Fibroblast of upper back skin (primary cell): Measurements from ENCODE around the gene OR2T29.
"Not testable (repeated sequence)": the region's sequence is repeated elsewhere in the genome, so short reads cannot be mapped to it uniquely, and the experiment has no call there.

Experiments used
- DNase-seq: peaks from one replicate; pipeline ENCODE4 v3.0.0-alpha.2; 2013

The OR2T29 gene, protein sequence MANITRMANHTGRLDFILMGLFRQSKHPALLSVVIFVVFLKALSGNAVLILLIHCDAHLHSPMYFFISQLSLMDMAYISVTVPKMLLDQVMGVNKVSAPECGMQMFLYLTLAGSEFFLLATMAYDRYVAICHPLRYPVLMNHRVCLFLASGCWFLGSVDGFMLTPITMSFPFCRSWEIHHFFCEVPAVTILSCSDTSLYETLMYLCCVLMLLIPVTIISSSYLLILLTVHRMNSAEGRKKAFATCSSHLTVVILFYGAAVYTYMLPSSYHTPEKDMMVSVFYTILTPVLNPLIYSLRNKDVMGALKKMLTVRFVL

DNA sequence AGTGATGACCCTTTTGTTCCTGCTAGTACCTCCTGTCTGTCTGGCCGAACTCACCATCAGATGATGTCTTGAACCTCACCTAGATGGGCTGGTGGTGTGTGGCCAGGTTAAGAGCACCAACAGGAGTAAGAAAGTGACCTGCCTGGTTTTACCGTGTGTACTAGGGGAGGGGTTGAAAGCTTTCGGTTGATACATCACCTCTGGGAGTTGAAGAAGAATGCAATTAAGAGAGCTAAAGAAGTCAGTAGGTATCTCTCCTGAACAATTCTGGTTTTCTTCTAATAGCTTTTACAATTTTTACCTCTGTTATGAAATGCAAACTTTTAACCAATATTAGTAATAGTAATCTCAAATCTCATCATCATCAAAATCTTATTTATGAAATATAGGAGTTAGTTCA, at the start of gene OR2T29:
TSS of gene OR2T29 (minus strand) at position 101 of the 400 bp plus-strand sequence. CDS start 3,281 bp downstream, outside the sequence.
- not testable (repeated sequence) for DNase-seq

DNA sequence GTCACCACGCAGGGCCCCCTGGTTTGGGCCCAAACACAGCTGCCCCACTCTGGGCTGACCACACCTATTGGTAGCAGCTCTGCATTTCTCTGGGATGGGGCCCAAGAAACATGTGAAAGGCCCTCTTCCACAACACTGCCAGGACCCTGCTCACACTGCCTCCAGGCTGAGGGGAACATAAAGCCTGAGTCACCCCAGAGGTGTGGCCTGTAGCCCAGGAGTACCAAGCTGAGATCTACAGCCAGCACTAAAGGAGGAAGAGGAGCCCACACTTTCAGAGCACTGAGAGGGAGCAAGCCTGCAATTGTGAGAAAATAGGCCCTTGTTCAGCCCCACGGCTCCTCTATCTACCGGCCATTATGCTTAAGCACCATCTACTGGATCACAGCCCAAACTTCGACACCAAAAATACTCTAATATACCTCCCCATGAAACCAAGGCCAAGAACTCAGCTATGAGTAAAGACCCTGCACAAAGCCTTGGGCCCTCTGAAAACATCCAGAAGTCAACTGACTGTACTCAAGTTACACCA, 49.4 kb upstream of the OR2T29 start:
- DNase-seq = no peak

DNA sequence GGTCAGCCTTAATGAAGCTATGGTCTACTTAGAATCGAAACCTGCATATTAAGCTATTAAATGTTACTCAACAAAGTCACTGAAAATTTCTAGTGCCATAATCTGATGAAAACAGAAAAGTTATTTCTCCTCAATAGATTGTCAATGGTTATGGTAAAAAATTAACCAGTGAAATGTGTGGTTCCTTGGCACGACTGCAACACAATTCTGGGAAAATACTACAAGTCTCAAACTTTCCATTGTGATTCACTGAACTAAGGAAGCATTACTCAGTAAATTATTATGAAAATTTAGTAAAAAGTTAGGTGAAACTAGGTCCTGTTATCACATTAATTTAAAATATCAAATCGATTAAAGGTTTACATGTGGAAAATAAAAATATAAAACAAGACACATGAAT, 47.7 kb upstream of the OR2T29 start:
- no peak for DNase-seq

DNA sequence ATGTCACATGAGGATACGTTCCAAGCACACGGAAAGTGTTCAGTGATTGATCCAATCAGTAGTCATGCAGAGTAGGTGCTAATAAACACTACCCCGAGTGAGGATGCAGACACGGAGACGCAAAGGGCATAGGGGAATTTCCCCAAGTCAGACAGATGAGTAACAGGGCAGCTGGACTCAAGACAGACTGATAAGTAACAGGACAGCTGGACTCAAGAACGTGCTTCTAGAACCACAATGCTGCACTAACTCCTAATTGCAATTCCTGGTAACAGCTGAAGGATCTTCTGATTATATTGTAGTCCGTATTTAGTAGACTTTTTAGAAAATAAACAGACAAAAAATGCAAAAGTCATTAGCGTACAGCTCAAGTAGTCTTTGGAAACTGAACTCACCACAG, 36.8 kb upstream of the OR2T29 start:
- DNase-seq = no peak

DNA sequence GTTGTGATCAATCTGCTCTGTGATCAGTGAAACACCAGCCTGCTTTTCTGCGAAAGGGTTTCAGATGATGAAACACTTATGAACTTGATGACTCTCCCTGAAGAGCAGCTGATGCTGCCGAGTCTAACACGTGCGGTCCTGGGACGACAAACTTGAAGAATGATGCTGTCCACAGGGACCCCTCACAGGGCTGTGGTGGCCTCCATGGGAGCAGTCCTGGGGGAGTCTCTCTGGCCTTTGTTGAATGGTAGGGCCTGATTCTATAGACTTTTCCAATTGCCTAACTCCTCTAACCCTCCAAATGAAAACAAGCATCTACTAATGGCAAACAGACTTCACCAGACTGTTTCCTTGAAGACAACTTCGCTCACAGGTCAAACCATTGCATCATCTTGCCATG, 35.0 kb upstream of the OR2T29 start, which contains the start of gene OR2T10:
TSS of gene OR2T10 (minus strand) at position 112 of the 400 bp plus-strand sequence. CDS start 3,932 bp downstream, outside the sequence.
- no peak for DNase-seq

DNA sequence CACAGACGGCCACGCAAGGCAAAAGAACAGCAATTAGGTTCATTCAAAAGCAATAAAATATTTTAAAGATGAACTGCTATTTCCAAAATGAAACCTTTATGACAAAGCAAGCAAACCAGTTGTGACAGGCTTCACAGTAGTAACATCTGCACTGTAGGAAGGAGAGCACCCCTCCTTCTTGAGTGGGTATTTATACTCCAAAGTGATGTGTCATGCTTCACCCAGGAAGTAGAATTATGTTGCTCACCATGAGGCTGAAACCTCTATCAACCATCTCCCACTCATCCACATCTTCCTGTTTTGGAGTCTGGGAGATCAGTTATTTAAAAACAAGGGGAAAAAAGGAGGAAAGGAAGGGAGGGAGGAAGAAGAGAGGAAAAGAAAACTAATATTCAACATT, 34.0 kb upstream of the OR2T29 start:
- no peak for DNase-seq

DNA sequence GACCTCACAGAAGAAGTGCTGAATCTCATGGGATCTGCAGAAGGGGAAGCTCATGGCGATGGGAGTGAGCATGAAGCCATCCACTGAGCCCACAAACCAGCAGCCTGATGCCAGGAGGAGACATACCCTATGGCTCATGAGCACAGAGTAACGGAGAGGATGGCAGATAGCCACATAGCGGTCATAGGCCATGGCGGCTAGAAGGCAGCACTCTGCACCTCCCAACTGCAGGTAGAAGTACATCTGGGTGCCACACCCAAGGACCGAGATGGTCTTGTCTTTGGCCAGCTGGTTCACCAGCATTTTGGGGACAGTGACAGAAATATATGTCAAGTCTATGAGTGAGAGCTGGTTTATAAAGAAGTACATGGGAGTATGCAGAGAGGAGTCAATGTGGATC, 30.7 kb upstream of the OR2T29 start:
- DNase-seq = no peak

DNA sequence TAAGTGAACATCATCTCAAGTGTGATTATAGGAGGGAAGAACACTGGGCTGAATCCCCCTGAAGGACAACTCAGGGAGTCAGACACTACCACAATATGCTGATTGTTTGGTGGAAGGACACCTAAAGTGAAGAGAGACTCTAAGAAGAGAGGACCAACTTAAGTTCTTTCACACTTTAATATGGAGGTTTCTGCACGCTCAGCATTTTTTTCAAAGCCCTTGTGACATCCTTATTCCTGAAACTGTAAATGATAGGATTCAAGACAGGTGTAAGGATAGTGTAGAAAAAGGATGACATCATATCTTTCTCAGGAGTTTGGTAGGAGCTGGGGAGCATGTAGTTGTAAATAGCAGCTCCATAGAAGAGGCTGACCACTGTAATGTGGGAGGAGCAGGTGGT, 30.1 kb upstream of the OR2T29 start:
- no peak for DNase-seq

DNA sequence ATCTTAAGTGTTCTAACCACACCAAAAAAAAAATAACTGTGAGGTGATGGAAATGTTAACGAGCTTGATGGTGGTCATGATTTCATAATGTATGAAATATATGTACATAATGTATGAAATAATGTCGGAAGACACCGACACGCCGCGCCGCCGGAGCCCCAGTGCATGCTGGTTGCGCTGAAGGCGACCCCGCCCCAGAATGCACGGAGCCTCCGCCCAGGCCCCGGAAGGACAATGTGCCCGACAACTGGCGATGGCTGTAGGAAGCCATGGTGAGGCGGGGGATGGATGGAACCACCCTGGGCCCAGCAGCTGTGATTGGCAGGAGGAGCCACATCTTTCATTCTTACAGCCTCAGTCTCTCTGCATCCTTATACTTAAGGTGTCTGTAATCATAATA, 27.5 kb upstream of the OR2T29 start:
- no peak for DNase-seq

DNA sequence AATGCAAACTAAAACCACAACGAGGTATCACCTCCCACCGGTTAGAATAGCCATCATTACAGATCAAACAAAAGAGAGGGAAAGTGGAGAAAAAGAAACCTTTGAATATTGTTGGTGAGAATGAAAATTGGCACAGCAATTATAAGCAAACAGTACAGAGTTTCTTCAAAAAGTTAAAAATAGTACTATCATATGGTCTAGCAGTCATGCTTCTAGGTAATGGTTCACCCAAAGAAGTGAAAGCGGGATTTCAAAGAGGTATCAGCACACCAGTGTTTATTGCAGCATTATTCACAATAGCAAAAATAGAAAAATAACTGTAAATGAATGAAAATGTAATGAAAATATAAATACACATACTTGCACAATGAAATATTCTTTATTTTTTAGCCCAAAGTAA, 26.8 kb upstream of the OR2T29 start:
- no peak for DNase-seq

DNA sequence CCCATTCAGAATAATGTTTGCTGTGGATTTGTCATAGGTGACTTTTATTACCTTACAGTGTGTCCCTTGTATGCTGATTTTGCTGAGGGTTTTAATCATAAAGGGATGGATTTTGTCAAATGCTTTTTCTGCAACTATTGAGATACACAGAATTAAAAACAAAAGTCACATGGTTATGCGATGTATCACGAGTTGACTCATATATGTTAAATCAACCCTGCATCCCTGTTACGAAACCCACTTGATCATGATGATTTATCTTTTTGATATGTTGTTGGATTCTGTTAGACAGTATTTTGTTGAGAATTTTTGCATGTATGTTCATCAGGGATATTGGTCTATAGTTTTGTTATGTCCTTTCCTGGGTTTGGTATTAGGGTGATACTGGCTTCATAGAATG, 22.7 kb upstream of the OR2T29 start:
- DNase-seq = no peak

DNA sequence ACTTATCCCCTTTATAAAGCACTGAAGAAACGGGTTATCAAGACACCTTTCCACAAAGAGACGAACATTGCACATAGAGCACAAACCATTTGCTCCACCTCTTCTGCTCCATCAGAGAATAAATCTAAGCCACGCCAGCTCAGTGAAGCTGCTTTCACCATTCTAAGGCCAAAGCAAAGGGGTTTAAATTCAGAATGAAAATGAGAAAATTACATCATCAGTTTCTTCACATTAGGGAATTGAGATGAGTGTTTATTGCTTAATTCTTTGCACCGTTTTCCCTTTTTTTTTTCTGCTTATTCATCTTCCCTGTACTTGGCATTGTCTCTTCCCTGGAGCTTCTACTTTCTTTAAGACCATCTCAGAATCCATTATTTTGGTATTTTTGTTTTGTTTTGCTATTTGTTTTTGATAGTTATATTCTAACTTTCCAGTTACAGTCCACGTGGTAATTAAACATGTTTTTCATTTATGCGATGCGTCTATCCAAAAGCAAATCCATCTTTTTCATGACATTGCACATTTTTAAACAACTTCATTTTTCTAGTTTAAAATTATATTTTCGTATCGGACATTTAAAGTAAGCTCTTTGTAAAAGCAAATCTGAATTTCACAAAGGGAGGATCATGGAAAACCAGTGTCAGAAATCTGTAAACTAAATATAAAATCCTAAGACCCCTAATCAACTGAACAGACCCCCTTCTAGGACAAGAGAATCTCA, 13.8 kb upstream of the OR2T29 start:
- DNase-seq = no peak

DNA sequence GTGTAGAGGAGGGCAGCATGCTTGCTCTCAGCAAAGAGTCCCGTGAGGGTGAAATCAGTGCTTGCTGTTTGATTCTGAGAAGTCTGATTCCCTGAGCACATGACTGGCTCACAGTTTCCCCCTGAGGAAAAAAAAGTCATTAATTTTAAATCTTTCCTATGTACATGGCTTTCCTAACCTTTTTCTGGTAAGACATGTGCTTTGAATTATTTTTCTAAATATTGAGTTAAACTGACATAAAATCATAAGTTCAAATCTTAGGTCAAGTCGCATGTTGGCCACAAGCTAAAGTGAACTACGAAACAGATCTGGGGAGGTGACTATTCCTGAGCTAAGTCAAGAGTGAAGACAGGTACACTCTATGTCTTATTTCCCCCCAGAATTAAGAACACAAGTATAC, 12.1 kb upstream of the OR2T29 start, which contains the start of gene OR2T34:
TSS of gene OR2T34 (minus strand) at position 101 of the 400 bp plus-strand sequence. CDS start at position 101, 0 bp downstream.
- not testable (repeated sequence) for DNase-seq

DNA sequence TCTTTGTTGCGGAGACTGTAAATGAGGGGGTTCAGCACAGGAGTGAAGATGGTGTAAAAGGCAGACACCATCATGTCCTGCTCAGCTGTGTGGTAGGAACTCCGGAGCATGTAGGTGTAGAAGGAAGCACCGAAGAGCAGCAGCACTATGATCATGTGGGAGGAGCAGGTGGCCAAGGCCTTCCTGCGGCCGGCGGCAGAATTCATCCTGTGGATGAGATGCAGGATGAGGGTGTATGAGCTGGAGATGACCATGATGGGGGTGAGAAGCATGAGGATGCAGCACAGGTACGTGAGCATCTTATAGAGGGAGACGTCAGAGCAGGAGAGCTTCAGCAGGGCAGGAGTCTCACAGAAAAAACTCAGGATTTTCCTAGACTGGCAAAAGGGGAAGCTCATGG, 11.3 kb upstream of the OR2T29 start:
- DNase-seq = not testable (repeated sequence)

DNA sequence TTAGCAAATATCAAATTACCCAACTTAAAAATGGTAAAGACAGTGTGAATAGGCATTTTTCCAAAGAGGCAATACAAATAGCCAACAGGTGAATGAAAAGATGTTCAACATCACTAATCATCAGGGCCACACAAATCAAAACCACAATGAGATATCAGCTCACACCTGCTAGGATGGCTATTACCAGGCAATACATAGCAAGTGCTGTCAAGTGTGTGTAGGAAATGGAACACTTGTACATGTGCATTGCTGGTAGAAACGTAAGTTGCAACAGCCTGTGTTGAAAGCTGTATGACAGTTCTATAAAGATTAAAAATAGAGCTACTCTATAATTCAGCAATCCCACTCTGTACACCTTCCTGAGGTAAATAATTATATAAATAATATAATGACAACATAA, 9.5 kb upstream of the OR2T29 start:
- DNase-seq = not testable (repeated sequence)

DNA sequence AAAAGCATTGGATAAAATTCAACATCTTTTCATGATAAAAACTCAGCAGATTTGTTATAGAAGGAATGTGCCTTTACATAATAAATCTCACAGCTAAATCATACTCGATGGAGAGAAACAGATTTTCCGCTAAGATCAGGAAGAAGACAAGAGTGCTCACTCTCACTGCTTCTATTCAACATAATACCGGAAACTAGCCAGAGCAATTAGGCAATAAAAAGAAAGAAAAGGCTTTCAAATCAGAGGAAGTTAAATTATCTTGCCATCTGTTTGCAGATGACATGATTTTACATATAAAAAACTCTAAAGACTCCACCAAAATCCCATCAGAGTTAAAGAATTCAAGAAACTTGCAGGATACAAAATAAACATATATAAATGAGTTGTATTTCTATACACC, 8.2 kb upstream of the OR2T29 start:
- not testable (repeated sequence) for DNase-seq

DNA sequence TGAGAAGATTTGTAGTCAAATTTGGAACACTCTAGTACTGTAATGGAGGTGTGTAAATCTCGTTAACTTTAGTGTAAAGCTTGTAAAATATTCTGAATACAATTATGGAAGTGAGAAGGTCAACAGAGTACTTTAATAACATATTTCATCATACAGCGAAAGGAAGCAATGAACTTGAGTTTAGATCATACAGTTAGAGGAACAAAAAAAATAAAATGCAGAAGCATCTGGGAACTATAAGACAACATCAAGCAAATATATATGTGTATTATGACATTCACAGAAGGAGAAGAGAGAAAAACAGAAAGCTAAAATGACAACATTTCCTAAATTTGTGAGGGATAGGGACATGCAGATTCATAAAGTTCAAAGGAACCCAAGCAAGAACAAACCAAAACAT, 6.5 kb upstream of the OR2T29 start:
- DNase-seq = not testable (repeated sequence)

DNA sequence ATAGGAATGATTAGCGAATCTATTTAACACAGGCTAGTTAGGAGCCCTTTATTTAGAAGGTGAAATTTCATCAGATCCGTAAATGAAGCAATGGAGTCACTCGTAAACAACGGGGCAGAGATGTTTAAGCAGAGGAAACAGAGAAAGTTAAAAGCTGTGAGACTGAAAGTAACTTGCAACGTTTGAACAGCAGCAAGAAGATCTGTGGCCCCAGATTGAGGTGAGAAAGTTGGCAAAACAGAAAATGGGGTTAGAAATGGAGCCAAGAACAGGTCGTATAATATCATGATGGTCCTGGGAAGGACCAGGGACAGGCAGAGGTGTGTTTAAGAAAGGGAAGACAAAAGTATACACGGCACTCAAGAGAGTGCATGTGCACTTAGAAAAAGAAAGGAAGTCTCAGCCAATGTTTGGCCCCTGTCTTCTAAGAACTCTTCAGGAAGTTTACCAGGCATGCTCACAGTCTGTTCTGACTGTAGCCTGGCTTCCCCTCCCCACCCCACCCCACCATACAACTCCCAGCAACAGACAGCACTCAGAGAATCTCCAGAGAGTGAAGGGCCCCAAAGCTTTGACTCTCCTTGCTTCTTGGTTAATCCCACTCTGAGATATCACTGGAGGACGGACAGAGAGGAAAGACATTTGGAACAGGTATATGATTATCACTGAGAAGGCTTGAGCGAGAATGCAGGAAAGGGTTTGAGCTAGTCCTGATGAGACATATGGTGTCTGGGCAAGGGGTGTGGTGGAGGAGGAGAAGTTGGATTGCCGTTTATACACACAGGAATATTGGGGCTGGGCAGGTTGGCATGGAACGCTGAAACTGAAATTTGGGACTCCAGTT, 3.2 kb upstream of the OR2T29 start:
- not testable (repeated sequence) for DNase-seq

DNA sequence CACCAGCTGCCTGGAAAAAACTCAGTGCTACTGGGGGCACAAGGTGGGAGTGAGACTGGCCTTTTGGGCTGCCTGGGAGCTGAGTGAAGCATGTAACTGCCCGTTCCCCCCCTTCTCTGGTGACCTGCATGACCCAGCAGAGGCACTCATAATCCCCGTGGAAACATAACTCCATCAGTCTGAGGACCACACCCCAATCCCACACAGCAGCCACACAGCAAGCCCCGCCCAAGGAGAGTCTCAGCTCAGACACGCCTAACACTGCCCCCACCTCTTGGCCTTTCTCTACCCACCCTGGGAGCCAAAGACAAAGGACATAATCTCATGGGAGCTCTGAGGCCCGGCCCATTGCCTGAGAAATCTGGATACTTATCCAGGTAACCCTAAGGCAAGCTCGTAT, 11.5 kb downstream of the OR2T29 start:
- not testable (repeated sequence) for DNase-seq

DNA sequence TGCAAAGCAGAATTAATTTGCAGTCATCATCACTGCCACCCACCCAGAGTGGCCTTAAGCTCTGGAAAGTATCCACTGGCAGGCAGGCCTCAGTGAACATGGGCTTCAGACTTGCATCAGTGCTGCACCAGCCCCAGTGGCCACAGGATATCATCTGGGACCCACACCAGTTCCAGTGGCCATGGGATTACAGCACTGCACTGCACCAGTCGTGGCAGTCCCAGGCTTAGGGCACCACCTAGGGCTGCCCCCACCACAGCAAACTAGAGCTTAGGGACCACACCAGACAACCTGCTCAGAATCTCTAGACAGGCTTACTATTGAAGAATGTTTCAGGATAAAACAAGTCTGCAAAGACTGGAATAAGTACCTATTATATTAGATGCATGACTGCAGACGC, 15.2 kb downstream of the OR2T29 start:
- not testable (repeated sequence) for DNase-seq

DNA sequence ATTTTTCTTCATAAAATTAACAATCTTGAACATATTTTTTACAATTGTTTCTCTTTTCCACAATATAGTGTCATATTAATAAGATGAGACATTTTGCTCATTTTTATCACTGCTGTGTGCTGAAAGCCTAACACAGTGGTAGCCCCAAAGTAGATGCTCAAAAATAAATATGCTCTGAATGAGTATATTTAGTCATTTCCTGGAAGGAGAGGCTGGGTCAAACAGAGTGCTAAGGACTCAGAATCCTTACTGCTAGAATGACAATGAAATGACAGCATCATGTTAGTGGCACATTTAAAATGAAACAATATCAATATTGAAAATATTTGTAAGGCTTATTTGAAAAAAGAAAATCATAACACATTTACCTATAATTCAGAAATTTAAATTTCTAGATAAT, 25.1 kb downstream of the OR2T29 start:
- not testable (repeated sequence) for DNase-seq

DNA sequence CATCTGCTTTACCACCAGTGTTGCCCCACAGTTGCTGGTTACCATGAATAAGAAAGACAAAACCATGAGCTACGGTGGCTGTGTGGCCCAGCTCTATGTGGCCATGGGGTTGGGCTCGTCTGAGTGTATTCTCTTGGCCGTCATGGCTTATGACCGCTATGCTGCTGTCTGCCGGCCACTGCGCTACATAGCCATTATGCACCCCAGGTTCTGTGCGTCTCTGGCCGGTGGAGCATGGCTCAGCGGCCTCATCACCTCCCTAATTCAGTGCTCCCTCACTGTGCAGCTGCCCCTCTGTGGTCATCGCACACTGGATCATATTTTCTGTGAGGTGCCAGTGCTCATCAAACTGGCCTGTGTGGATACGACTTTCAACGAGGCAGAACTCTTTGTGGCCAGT, 40.7 kb downstream of the OR2T29 start:
- no peak for DNase-seq

DNA sequence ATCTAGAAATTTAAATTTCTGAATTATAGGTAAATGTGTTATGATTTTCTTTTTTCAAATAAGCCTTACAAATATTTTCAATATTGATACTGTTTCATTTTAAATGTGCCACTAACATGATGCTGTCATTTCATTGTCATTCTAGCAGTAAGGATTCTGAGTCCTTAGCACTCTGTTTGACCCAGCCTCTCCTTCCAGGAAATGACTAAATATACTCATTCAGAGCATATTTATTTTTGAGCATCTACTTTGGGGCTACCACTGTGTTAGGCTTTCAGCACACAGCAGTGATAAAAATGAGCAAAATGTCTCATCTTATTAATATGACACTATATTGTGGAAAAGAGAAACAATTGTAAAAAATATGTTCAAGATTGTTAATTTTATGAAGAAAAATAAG, 52.4 kb downstream of the OR2T29 start:
- not testable (repeated sequence) for DNase-seq
